ENCODE results near the gene ACTG2. TPM values are rescaled to one million over a fixed set of nuclear protein-coding genes. Genes with fewer than 3 reads are reported as not detected.

Gene ACTG2
- total and polyA plus RNA-seq, 2 donors from 2014 or later = 6.6 to 13.7 TPM

GRCh38 chr2:73890301-73891092 is 2.3 kb upstream of the ACTG2 start:
- Histone ChIP-seq H3K9me3 (ENCODE audit: control insufficient read depth in 2 of 3, insufficient read depth in 1 of 3, low read length in 3 of 3) (no peaks in the 10 kb centered on the region), H3K36me3 (ENCODE audit: control insufficient read depth in 2 of 3, insufficient read depth in 3 of 3, low read length in 3 of 3) (no peaks in the 10 kb centered on the region), H3K9ac (ENCODE audit: low read length in 3 of 3) (no peak overlapping the region), H3K4me3 (ENCODE audit: low read length in 3 of 3) (no peak overlapping the region), H3K4me1 (ENCODE audit: control insufficient read depth in 2 of 3, insufficient read depth in 2 of 3, low read depth in 1 of 3, low read length in 3 of 3) (no peaks in the 10 kb centered on the region), H3K27me3 (ENCODE audit: control insufficient read depth, insufficient read depth, low read length) (no peaks in the 10 kb centered on the region), H3K27ac (ENCODE audit: low read depth in 2 of 2, low read length in 2 of 2) (no peak overlapping the region)
- intact Hi-C loops (cut with DNase I) = no loop called here
- no peak for FAIRE-seq
- no peak for TF ChIP-seq CTCF (IDR thresholded peaks at IDR 0.05; ENCODE audit: borderline replicate concordance, extremely low read depth, insufficient read depth)
- no peak for DNase-seq

GRCh38 chr2:73891276-73891901 is 1.4 kb upstream of the ACTG2 start:
- Histone ChIP-seq H3K27ac (ENCODE audit: low read depth in 2 of 2, low read length in 2 of 2) (no peak overlapping the region), H3K9ac (ENCODE audit: low read length in 3 of 3) (no peak overlapping the region), H3K27me3 (ENCODE audit: control insufficient read depth, insufficient read depth, low read length) (no peaks in the 10 kb centered on the region), H3K9me3 (ENCODE audit: control insufficient read depth in 2 of 3, insufficient read depth in 1 of 3, low read length in 3 of 3) (no peaks in the 10 kb centered on the region), H3K4me1 (ENCODE audit: control insufficient read depth in 2 of 3, insufficient read depth in 2 of 3, low read depth in 1 of 3, low read length in 3 of 3) (no peaks in the 10 kb centered on the region), H3K4me3 (ENCODE audit: low read length in 3 of 3) (no peak overlapping the region), H3K36me3 (ENCODE audit: control insufficient read depth in 2 of 3, insufficient read depth in 3 of 3, low read length in 3 of 3) (no peaks in the 10 kb centered on the region)
- no peak for FAIRE-seq
- no peak for TF ChIP-seq CTCF (IDR thresholded peaks at IDR 0.05; ENCODE audit: borderline replicate concordance, extremely low read depth, insufficient read depth)
- no peak for DNase-seq
- intact Hi-C loops (cut with DNase I) = no loop called here

- Histone ChIP-seq H3K4me3 (ENCODE audit: low read length in 3 of 3) (no peak overlapping the region), H3K9ac (ENCODE audit: low read length in 3 of 3) (no peak overlapping the region), H3K4me1 (ENCODE audit: control insufficient read depth in 2 of 3, insufficient read depth in 2 of 3, low read depth in 1 of 3, low read length in 3 of 3) (no peaks in the 10 kb centered on the region), H3K27ac (ENCODE audit: low read depth in 2 of 2, low read length in 2 of 2) (no peak overlapping the region), H3K36me3 (ENCODE audit: control insufficient read depth in 2 of 3, insufficient read depth in 3 of 3, low read length in 3 of 3) (no peaks in the 10 kb centered on the region), H3K27me3 (ENCODE audit: control insufficient read depth, insufficient read depth, low read length) (no peaks in the 10 kb centered on the region), H3K9me3 (ENCODE audit: control insufficient read depth in 2 of 3, insufficient read depth in 1 of 3, low read length in 3 of 3) (no peaks in the 10 kb centered on the region)
- DNase-seq (no peak), FAIRE-seq (no peak)
- no peak for TF ChIP-seq CTCF (IDR thresholded peaks at IDR 0.05; ENCODE audit: borderline replicate concordance, extremely low read depth, insufficient read depth)
- intact Hi-C loops (cut with DNase I) = no loop called here
Measured at GRCh38 chr2:73893764-73894474, 1.1 kb downstream of the ACTG2 start.
